HepG2 (cell line): ENCODE measurements around the gene SPAG5. TPM values are rescaled to one million over a fixed set of nuclear protein-coding genes. Genes with fewer than 3 reads are reported as not detected.
A peak's percentile ranks its signal among the peaks of the same experiment; 100 is the strongest.

Experiments
- AGO1 ChIP-seq: fragments of 200-400 bp; formaldehyde crosslinking; IDR thresholded peaks from 2 replicates; pipeline ENCODE4 v1.6.1; 2017; ENCODE audit warnings: mild to moderate bottlenecking, low read depth, low read length, moderate library complexity; ENCODE audit not compliant: poor library complexity, severe bottlenecking
- ARID5B ChIP-seq: IDR thresholded peaks from 2 replicates; pipeline ENCODE4 v1.4.0; 2020; ENCODE audit warnings: mild to moderate bottlenecking, missing genetic modification reagents
- CHCHD3 ChIP-seq: sonication (generic); formaldehyde crosslinking; IDR thresholded peaks from 2 replicates; pipeline ENCODE4 v1.8.0; 2022; ENCODE audit warnings: mild to moderate bottlenecking, missing genetic modification reagents, moderate library complexity
- ETS1 ChIP-seq: sonication (generic); formaldehyde crosslinking; IDR thresholded peaks from 2 replicates; pipeline ENCODE4 v1.4.0; 2020; ENCODE audit warnings: missing genetic modification reagents
- KAT2B ChIP-seq: fragments of 150-350 bp; IDR thresholded peaks from 2 replicates; pipeline ENCODE4 v1.6.1; 2014; ENCODE audit warnings: low read depth, low read length, borderline replicate concordance
- MATR3 ChIP-seq: sonication (generic); formaldehyde crosslinking; IDR thresholded peaks from 2 replicates; pipeline ENCODE4 v1.4.0; 2020; ENCODE audit warnings: missing genetic modification reagents
- MEIS1 ChIP-seq: sonication (generic); formaldehyde crosslinking; IDR thresholded peaks from 2 replicates; pipeline ENCODE4 v1.9.0; 2021; ENCODE audit warnings: mild to moderate bottlenecking, missing genetic modification reagents, moderate library complexity, borderline replicate concordance
- MZF1 ChIP-seq: sonication (generic); formaldehyde crosslinking; IDR thresholded peaks from 2 replicates; pipeline ENCODE4 v1.8.1; 2023; ENCODE audit warnings: mild to moderate bottlenecking, missing genetic modification reagents, borderline replicate concordance
- NR2F2 ChIP-seq: IDR thresholded peaks from 2 replicates; pipeline ENCODE4 v1.6.1; 2012; ENCODE audit warnings: low read depth, inconsistent platforms, borderline replicate concordance
- PCBP1 ChIP-seq: fragments of 200-400 bp; formaldehyde crosslinking; IDR thresholded peaks from 2 replicates; pipeline ENCODE4 v1.6.1; 2017; ENCODE audit warnings: mild to moderate bottlenecking, low read depth, low read length, borderline replicate concordance
- PHB2 ChIP-seq: fragments of 450-650 bp; IDR thresholded peaks from 2 replicates; pipeline ENCODE4 v1.6.1; 2018; ENCODE audit not compliant: partially characterized antibody
- SALL2 ChIP-seq: sonication (generic); formaldehyde crosslinking; IDR thresholded peaks from 2 replicates; pipeline ENCODE4 v1.8.1; 2023; ENCODE audit warnings: mild to moderate bottlenecking, missing genetic modification reagents, inconsistent platforms
- TAF1 ChIP-seq: sonication (generic); formaldehyde crosslinking; IDR thresholded peaks from 2 replicates; pipeline ENCODE4 v1.4.0; 2020; ENCODE audit warnings: missing genetic modification reagents
- ZBTB26 ChIP-seq: IDR thresholded peaks from 2 replicates; pipeline ENCODE4 v1.6.1; 2016; ENCODE audit warnings: missing compliant biosample characterization, missing genetic modification reagents, borderline replicate concordance
- ZFAT ChIP-seq: sonication (generic); formaldehyde crosslinking; conservative IDR thresholded peaks from 2 replicates; pipeline ENCODE4 v1.8.1; 2023; ENCODE audit warnings: missing genetic modification reagents, inconsistent platforms
- ZFP41 ChIP-seq: sonication (generic); formaldehyde crosslinking; IDR thresholded peaks from 2 replicates; pipeline ENCODE4 v1.4.0; 2020; ENCODE audit warnings: mild to moderate bottlenecking, missing genetic modification reagents, borderline replicate concordance
- ZFP90 ChIP-seq: sonication (generic); formaldehyde crosslinking; IDR thresholded peaks from 2 replicates; pipeline ENCODE4 v1.8.0; 2022; ENCODE audit warnings: missing genetic modification reagents, mild to moderate bottlenecking, inconsistent platforms, borderline replicate concordance
- ZNF207 ChIP-seq: fragments of 450-650 bp; IDR thresholded peaks from 2 replicates; pipeline ENCODE4 v1.6.1; 2016; ENCODE audit warnings: antibody characterized with exemption, borderline replicate concordance
- ZNF343 ChIP-seq: sonication (generic); formaldehyde crosslinking; IDR thresholded peaks from 2 replicates; pipeline ENCODE4 v1.4.0; 2020; ENCODE audit warnings: mild to moderate bottlenecking, missing genetic modification reagents
- ZNF383 ChIP-seq: sonication (generic); formaldehyde crosslinking; IDR thresholded peaks from 2 replicates; pipeline ENCODE4 v1.4.0; 2020; ENCODE audit warnings: missing genetic modification reagents, mild to moderate bottlenecking, borderline replicate concordance
- ZNF570 ChIP-seq: sonication (generic); formaldehyde crosslinking; IDR thresholded peaks from 2 replicates; pipeline ENCODE4 v1.4.0; 2020; ENCODE audit warnings: mild to moderate bottlenecking, missing genetic modification reagents, borderline replicate concordance
- ZNF737 ChIP-seq: sonication (generic); formaldehyde crosslinking; IDR thresholded peaks from 2 replicates; pipeline ENCODE4 v1.5.0; 2020; ENCODE audit warnings: missing genetic modification reagents, mild to moderate bottlenecking, borderline replicate concordance
- ZNF883 ChIP-seq: sonication (generic); formaldehyde crosslinking; IDR thresholded peaks from 2 replicates; pipeline ENCODE4 v1.5.1; 2020; ENCODE audit warnings: mild to moderate bottlenecking, missing genetic modification reagents; ENCODE audit errors: not compliant biosample characterization
- ZNF891 ChIP-seq: sonication (generic); formaldehyde crosslinking; IDR thresholded peaks from 2 replicates; pipeline ENCODE4 v1.5.0; 2020; ENCODE audit warnings: mild to moderate bottlenecking, missing genetic modification reagents
- ZSCAN21 ChIP-seq: sonication (generic); formaldehyde crosslinking; IDR thresholded peaks from 2 replicates; pipeline ENCODE4 v1.8.0; 2022; ENCODE audit warnings: mild to moderate bottlenecking, missing genetic modification reagents, moderate library complexity, borderline replicate concordance
- ZSCAN25 ChIP-seq: sonication (generic); formaldehyde crosslinking; IDR thresholded peaks from 2 replicates; pipeline ENCODE4 v1.8.0; 2022; ENCODE audit warnings: mild to moderate bottlenecking, missing genetic modification reagents
- polyA plus RNA-seq, 8 experiments: library from polyadenylated mRNA; depleted of rRNA in 3 of 8; stranded (reverse) in 7 of 8; unstranded in 1 of 8; fragments of >200 nt; fragmentation: Illumina TruSeq in 4 of 8; extraction: Trizol in 4 of 8; gene quantifications; 2 replicates each; pipeline versions ENCODE4 v1.2.1 to v1.2.3, GENCODE V29; 2011 to 2016; ENCODE audit warnings: low read depth in 4 of 8, missing spikeins in 1 of 8, mixed read lengths in 1 of 8; ENCODE audit not compliant: insufficient read depth in 1 of 8
- total RNA-seq, 5 experiments: library from RNA; depleted of rRNA; stranded (reverse); fragments of >200 nt; fragmentation: Illumina TruSeq; extraction: Trizol; gene quantifications; 2 replicates each; pipeline ENCODE4 v1.2.3, GENCODE V29; 2016; ENCODE audit warnings: low read depth in 1 of 5

SPAG5 gene
- total and polyA plus RNA-seq, 2 of the 13 experiments (the other 11 are each of a cell fraction or from before 2014, with no cell fraction given), result 41.4 to 98.0 TPM

GRCh38 chr17:28598799-28599310, at the start of gene SPAG5 (continued):
- TF ChIP-seq ARID5B (CRISPR knock-in tag) (0 out of 2 replicates have a peak, but pooled peaks have one; percentile 8), PCBP1 (no peak), MATR3 (no peak), ZNF570 (no peak), CHCHD3 (no peak), ETS1 (CRISPR knock-in tag) (no peak), TAF1 (CRISPR knock-in tag) (peak; percentile 90), ZSCAN21 (no peak), ZBTB26 (CRISPR knock-in tag) (no peak), AGO1 (peak; percentile 80), ZNF207 (no peak), ZSCAN25 (CRISPR knock-in tag) (no peak), ZFP90 (CRISPR knock-in tag) (no peak), ZNF343 (no peak), ZNF891 (peak; percentile 41; the same call in 1 of the 2 replicates), SALL2 (CRISPR knock-in tag) (peak; percentile 4; the same call in 1 of the 2 replicates), MEIS1 (CRISPR knock-in tag) (no peak), MZF1 (CRISPR knock-in tag) (no peak), ZNF737 (CRISPR knock-in tag) (no peak), NR2F2 (no peak), ZFAT (CRISPR knock-in tag) (no peak), KAT2B (no peak), PHB2 (no peak), ZNF383 (CRISPR knock-in tag) (no peak), ZNF883 (no peak), ZFP41 (no peak)
